LNCaP clone FGC (cell line): Measurements from ENCODE around the gene TMEM51.
"Not testable (repeated sequence)": the region's sequence is repeated elsewhere in the genome, so short reads cannot be mapped to it uniquely, and the experiment has no call there.

ENCODE experiments used
- DNase-seq: peaks from one replicate; pipeline ENCODE4 v3.0.0-alpha.2; 2011; ENCODE audit warnings: low read depth
- H3K4me3 ChIP-seq: 2 replicates; pipeline ENCODE4 v1.5.1; 2011; ENCODE audit warnings: mild to moderate bottlenecking, low read depth, low read length, control low read depth
- CTCF ChIP-seq: IDR thresholded peaks from 2 replicates; pipeline ENCODE4 v1.5.1; 2012; ENCODE audit warnings: mild to moderate bottlenecking; ENCODE audit not compliant: control insufficient read depth, insufficient read depth; ENCODE audit errors: extremely low read depth

TMEM51 gene

DNA sequence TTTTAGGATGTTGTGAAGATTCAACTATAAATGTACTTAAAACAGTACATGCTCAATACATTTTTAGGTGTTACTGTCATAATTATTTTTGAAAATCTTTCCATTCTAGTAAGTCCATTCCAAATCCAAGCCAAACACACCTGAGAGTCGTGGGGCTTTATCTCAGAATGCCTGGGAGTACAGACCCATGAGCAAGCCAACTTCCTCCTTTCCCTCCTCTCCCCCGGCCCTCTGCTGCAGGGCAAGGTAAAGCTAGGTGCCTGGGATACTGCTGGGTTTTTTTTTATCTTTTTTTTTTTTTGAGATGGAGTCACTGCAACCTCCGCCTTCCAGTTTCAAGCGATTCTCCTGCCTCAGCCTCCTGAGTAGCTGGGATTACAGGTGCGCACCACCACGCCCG is 16.5 kb downstream of the TMEM51 start:
- no peak for TF ChIP-seq CTCF
- no peak overlapping the region for H3K4me3 ChIP-seq
- DNase-seq = no peak

DNA sequence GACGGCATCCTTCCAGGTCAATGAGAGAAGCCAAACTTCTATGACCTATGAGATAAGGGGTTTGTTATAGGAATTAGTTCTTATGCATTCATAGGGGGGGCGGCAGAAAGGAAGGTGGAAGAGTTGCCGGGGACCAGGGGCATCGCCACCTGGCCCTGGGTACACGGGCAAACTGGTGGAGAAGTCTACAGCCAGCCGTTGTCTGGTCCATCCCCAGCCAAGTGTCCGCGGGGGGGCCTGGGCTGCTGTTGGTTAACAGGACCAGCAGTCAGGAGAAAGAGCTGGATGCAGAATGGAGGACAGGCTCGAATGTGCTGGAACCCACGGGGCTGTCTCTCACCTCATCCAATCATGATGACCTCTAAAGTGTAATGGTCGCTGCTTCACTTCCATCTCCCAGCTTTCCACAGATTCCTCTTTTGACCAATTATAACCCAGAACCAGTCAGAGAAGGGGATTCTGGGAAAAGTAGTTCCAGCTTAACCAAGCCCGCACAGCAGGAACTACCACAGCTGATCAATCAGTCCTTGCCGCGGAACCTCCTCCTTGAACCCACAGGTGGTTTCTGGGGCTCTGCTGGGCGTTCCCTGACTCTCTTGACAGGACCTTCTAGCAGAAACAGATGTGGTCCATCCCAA is 17.8 kb downstream of the TMEM51 start:
- no peak for DNase-seq
- TF ChIP-seq CTCF = no peak
- no peak overlapping the region for H3K4me3 ChIP-seq

GRCh38 chr1:15172405-15173259 is 19.1 kb downstream of the TMEM51 start:
- no peak overlapping the region for H3K4me3 ChIP-seq
- no peak for DNase-seq

DNA sequence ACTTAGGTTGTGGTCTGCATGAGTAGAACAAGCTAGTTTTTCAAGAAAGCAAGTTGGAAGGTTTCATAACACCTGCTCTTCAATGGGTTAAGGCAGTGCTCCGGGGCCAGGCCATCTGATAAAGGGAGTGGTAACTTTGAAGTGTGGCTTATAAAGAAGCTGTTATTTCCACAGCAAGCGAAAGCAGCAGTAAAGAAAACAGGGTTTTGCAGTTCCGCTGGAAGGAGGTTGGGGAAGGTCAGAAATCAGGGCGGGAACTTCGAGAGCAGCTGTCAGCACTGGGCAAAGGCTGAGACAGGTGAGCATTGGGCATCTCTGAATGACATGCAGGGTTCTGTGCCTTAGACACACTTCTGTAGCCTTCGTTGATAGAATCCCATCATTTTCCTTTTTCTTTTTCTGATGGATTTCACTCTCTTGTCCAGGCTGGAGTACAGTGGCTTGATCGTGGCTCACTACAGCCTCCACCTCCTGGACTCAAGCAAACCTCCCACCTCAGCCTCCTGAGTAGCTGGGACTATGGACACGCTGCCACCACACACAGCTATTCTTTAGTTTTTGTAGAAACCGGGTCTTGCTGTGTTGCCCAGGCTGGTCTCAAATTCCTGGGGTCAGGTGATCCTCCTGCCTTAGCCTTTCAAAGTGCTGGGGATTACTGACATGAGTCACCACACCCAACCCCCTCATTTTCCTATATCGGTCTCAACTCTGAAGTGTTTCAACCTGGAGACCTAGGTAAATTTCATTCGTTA is 20.5 kb downstream of the TMEM51 start:
- no peak for TF ChIP-seq CTCF
- H3K4me3 ChIP-seq = no peak overlapping the region
- no peak for DNase-seq

More at GRCh38 chr1:15172405-15173259, 19.1 kb downstream of the TMEM51 start:
- TF ChIP-seq CTCF = no peak

GRCh38 chr1:15174615-15174983 is 21.1 kb downstream of the TMEM51 start:
- H3K4me3 ChIP-seq = no peak overlapping the region
- DNase-seq = no peak
- no peak for TF ChIP-seq CTCF

- not testable (repeated sequence) for DNase-seq, H3K4me3 ChIP-seq
Measured at GRCh38 chr1:15175324-15176094, 22.0 kb downstream of the TMEM51 start.

DNA sequence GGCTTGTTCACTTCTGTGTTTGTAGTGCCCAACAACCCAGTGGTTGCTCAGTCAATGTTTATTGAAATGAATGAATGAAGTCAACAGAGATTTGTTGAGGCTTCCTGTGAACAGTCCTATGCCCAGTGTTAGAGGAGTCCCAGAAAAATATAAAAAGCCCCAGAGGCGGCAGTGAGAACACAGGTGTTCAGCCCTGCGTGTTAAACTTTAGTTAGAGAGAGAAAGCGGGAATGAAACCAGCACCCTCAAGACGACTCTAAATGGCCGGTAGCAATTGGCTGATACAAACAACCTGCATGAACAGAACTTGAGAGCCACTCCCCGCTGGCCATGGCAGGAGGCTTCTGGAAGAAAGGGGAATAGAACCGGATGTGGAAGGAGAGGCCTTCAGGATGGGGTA is 22.6 kb downstream of the TMEM51 start:
- no peak for TF ChIP-seq CTCF
- no peak overlapping the region for H3K4me3 ChIP-seq
- no peak for DNase-seq
